GM12892 (cell line): ENCODE results near the gene CPNE2.
"Not testable (repeated sequence)": the region's sequence is repeated elsewhere in the genome, so short reads cannot be mapped to it uniquely, and the experiment has no call there.

ENCODE experiments used
- DNase-seq: peaks from one replicate; pipeline ENCODE4 v3.0.0; 2011; ENCODE audit not compliant: insufficient read length
- FAIRE-seq: peaks from 2 replicates; lab custom pipeline; 2011; peaks lifted over from hg19 to GRCh38; lab: Jason Lieb, UNC
- POLR2A ChIP-seq: IDR thresholded peaks from 2 replicates; pipeline ENCODE4 v1.6.1; 2011; ENCODE audit warnings: low read depth, low read length, control low read depth
- POLR2AphosphoS5 ChIP-seq: IDR thresholded peaks from 2 replicates; pipeline ENCODE4 v1.6.1; 2011; ENCODE audit warnings: low read depth, low read length, control low read depth
- TAF1 ChIP-seq: IDR thresholded peaks from 2 replicates; pipeline ENCODE4 v1.6.1; 2011; ENCODE audit warnings: low read depth, mild to moderate bottlenecking, control low read depth, low read length, borderline replicate concordance

CPNE2 gene

DNA sequence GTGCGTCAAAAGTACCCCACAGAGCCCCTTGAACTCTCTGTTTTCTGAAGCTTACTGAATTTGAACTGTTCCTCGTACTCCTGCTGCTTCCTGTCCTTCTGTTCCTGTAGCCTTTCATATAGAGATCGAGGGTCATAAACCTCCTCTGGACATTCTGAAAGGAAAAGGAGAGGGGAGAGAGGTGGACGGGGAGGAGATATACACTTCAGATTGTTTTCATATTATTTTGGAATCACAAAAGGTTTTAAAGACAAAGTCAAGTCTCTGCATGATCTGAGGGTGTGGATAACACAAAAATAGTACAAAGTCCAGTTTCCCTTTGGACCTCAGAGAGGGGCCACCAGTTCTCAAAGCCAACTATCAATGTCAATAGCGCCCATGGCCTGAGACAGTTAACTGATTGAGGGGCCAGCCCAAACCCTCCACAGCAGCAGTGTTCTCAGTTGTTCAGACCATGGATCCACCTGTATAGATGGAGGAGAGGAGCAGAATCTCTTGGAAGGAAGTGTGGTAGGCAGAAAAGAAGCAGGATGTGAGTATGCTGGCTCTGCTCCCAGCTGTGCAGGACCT, 80.4 kb downstream of the CPNE2 start:
- no peak for TF ChIP-seq POLR2A
- no peak for TF ChIP-seq TAF1
- no peak for TF ChIP-seq POLR2AphosphoS5
- FAIRE-seq (no peak), DNase-seq (no peak)

DNA sequence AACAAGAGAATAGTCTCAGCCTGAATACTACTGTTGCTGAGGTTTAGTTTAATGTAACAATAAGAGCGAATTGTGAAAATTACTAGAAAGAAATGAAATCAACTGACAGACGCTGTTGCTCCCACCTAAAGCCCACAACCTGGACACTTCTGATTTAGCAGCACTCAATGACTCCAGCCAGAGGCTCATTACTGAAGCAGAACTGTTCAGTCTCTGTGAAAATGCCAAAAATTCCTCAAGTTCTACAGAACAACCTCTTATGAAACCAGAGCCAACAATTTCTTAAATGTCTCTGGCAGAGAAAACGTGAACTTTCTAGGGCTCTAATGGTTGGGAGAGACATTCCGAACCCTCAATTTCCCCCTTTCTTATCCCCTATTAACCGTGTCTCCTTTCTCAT, 83.5 kb downstream of the CPNE2 start:
- TF ChIP-seq POLR2AphosphoS5: no peak
- no peak for TF ChIP-seq POLR2A
- no peak for TF ChIP-seq TAF1
- FAIRE-seq (no peak), DNase-seq (no peak)

DNA sequence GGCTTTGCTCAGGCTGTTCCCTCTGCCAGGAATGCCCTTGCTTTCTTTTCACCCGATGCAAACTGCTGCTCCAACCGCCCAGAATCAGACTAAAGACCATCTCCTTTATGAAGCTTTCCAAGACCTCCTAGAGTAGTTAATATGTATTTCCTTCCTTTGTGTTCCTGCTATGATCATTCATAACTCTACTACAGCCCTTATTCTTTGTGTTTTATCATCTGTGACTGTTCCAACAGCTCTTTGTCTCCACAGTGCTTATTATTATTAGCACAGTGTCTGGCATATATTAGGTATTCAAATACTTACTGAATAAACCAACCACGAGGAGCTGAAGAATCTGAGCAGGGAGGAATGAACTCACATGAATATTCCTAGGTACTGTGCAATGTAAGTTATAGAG, 85.8 kb downstream of the CPNE2 start:
- TF ChIP-seq POLR2A (no peak), TAF1 (no peak), POLR2AphosphoS5 (no peak)
- no peak for DNase-seq
- FAIRE-seq: no peak

DNA sequence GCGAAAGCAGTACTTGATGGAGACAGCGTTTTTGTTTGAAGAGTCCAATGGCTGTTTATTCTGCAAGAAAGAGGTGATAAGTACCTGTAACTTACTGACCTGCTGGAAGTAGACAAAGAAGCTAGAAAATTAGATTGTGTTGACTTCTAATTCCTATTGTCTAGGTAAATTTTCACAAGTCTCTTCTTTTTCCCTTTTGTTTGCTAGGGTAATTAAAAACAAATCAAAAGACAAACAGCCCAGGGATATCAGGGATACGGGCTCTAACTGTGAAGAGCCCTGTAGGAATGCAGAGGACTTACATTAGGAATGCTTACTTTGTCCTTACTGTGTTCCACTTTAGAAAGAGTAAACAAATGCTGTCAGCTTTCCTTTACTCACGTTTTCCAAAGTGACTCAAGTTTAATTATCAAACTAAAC, 86.4 kb downstream of the CPNE2 start:
- DNase-seq (no peak), FAIRE-seq (no peak)
- TF ChIP-seq POLR2A: no peak
- TF ChIP-seq POLR2AphosphoS5: no peak
- TF ChIP-seq TAF1: no peak

DNA sequence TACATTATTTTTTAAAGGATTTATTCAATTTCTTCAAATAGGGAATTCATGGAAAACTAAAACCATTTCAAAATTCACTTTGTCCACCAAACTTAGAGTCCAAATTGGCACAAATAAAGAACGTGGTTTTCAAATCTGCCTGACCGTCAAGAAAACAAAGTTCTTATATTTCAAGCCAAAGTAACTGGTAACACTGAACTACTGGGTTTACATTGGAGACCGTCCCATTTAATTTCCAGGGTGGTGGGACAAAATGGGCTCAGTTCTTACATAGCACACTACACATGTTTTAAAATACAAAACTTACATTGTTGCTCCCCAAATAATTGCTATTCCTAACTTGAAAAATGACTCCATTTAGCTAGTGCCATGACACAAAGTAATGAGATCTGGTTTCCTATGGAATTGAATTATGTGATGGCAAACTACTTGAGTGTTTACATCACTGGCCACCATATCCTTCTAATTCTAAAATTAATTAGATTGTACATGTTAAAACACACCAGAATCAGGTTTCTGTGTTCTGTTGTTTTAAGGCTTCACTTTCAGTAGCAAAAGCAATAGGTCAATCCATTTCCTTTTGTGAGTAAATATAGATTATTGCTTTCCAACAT, 86.9 kb downstream of the CPNE2 start:
- no peak for DNase-seq
- TF ChIP-seq TAF1 (no peak), POLR2AphosphoS5 (no peak), POLR2A (no peak)
- FAIRE-seq: no peak

DNA sequence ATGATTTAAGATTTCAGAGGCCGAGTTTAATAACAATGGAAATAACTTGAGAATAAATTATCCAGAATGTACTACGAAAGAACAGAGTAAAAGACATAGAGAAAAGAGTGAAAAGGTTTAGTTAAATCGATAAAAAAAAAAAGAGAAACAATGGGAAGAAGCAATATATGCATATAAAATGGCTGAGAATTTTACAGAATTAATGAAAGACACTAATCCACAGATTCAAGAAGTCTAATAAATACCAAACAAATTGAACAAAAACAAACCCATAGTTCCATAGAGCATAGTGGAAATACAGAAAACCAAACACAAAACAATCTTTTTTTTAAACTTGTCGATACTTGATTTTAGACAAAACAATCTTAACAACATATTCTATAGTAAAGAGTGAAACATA, 91.7 kb downstream of the CPNE2 start:
- TF ChIP-seq POLR2AphosphoS5 (no peak), TAF1 (no peak), POLR2A (no peak)
- FAIRE-seq: no peak
- no peak for DNase-seq

DNA sequence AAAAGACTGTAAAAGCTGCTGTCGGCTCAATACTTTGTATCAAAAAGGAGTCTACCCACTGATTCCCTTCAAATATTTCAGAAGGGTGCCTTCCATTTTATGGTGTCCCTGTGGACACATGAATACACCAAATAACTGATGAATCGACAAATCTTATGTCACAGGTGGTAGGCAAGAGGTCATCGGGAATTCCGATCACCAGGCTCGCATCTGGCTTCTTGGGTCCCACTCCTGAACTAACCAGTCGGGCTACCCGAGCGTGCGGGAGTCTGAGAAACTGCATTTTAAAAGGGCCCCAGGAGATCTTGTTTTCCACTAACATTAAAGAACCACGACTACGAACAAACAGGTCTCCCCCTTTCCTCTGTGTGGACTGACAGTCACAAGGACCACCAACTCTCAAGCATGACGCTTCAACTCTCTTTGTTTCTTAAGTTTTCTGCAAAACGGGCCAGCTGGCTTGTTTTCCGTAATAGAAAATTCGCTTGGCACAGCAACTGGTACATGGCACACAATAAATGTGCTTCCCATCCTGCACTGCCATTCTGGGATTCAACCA, 92.6 kb downstream of the CPNE2 start:
- FAIRE-seq (no peak), DNase-seq (no peak)

DNA sequence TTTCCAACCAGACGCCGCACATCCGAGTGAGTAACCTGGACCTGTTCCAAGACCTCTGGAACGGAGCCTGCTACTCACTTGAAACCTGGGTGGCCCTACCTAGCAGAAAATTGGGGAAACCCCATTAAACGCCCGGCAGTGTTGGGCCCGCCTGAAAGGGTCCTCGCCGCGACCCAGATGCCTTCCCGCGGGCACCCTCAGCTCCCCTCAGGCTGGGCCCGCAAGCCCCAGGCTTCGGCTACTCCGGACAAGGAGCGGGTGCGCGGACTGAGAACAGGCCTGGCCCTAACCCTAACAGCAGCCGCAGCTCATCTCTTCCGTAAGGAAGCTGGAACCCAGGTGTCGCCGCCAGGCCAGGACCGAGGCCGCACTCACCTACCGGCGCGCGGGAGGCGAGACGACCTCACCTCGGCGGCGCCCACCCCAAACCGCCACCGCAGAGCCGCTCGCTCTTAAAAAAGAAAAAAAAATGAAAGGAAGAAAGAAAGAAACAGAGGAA, 93.1 kb downstream of the CPNE2 start:
- no peak; the same call in 1 of the 2 replicates for TF ChIP-seq POLR2AphosphoS5
- no peak for TF ChIP-seq POLR2A
- TF ChIP-seq TAF1: no peak
- peak; percentile 68 for FAIRE-seq

More for the DNA sequence above, 92.6 kb downstream of the CPNE2 start:
- TF ChIP-seq TAF1 (no peak), POLR2AphosphoS5 (no peak; the same call in 1 of the 2 replicates), POLR2A (no peak)

DNA sequence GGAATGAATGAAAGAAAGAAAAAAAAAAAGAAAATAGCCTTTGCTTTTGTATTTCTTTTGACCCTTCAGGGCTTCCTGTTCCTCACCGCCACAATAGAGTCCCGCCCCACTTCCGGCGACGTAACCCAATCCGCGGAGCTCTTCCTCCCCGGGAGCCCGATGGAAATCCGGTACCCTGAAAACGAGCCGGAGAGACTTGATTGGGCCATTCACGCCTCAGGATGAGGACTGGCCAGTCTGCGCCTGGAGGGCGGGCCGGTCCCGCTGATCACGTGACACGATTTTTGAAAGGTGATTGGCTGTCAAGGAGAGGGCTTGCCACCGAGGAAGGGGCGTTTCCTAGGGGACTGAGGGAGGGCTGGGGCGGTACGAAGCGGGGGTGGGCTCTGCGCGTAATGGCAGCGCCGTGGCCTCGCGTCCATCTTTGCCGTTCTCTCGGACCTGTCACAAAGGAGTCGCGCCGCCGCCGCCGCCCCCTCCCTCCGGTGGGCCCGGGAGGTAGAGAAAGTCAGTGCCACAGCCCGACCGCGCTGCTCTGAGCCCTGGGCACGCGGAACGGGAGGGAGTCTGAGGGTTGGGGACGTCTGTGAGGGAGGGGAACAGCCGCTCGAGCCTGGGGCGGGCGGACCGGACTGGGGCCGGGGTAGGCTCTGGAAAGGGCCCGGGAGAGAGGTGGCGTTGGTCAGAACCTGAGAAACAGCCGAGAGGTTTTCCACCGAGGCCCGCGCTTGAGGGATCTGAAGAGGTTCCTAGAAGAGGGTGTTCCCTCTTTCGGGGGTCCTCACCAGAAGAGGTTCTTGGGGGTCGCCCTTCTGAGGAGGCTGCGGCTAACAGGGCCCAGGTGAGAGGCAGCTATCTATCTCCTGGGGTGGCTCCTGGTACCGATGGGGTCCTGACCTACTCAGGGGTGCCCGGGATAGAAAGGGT, 93.8 kb downstream of the CPNE2 start, which contains the start of the genes PSME3IP1 and RSPRY1:
PSME3IP1 (minus strand) TSS at position 95 of the 927 bp plus-strand sequence. CDS start 12,185 bp downstream, outside the sequence.
RSPRY1 (plus strand) TSS at position 385 of the 927 bp plus-strand sequence. CDS start 18,330 bp downstream, outside the sequence.
- DNase-seq: peak; percentile 98
- FAIRE-seq: peak; percentile 98
- TF ChIP-seq TAF1 (0 out of 2 replicates have a peak, but pooled peaks have one; percentile 42), POLR2A (peak; percentile 82; the same call in 1 of the 2 replicates), POLR2AphosphoS5 (peak; percentile 6; the same call in 1 of the 2 replicates)

More for the DNA sequence above, 93.1 kb downstream of the CPNE2 start:
- DNase-seq: peak; percentile 39

DNA sequence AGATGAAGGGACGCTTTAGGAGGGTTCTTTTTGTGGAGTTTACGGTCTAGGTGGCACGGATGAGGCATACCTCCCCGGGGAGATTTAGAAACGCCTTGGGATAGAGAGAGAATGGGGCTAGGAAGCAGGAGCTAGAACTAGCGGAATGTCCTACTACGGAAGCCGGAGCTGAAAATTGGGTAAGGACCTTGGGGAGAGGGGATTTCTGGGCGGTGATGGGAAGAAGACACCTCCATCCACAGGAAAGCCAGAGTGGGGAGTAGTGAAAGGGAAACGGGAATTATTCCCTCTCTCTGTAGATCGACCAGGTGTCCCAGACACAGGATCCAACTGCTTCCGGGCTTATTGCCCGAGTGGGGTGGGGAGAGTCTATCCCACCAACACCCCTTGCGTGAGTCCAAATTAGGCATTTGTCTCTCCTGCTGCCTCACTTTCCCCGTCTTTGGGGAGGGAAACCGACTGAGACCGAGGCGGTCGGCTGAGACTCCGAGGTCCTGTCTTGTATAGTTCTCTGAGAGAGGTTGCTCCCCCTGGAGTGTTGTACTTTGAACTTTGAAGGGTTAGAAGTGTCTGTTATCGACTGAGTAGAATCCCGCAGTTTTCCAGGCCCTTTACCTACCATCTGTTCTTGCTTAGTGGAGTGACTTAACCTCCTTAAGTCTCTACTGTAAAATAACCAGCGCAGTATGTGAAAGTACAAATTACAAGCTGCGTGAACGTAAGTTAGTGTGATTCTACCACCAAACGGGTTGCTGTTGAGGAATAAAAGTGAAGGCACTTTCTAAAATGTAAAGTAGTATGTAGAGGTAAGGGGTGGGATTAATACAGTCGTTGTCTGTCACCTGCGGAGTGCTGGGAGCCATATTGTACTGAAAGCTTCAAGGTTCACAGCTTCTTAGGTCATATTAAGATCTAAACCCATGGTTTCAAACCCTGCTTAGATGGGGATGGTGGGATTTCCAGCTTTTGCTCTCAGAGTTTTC, 94.8 kb downstream of the CPNE2 start:
- no peak for DNase-seq
- peak; percentile 68 for FAIRE-seq
- TF ChIP-seq POLR2AphosphoS5 (0 out of 2 replicates have a peak, but pooled peaks have one; percentile 8), TAF1 (peak; percentile 13; the same call in 1 of the 2 replicates), POLR2A (no peak)

DNA sequence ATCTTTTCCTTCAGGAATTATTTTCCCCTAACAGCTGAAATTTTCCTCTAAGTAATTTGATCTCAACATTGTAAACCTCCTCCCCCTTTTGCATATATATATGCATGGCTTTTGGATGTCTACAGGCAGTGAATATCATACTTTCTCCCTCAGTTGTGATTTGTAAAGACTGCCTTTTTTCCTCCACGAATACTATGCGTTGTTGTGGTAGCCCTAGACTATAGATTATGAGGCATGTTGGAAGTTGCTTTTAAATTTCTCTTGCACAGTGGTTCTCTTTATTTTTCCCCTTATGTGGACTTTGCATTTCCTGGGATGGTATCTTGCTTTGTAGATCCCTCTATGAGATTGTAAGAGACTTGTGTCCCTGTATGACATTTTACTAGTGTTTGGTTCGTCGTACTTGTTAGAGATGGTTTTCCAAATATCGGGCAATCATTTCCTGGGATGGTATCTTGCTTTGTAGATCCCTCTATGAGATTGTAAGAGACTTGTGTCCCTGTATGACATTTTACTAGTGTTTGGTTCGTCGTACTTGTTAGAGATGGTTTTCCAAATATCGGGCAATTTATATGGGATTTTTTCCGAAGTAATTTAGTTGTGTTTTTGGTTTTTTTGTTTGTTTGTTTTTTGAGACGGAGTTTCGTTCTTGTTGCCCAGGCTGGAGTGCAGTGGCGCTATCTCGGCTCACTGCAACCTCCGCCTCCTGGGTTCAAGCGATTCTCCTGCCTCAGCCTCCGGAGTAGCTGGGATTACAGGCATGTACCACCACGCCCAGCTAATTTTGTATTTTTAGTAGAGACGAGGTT, 95.7 kb downstream of the CPNE2 start:
- FAIRE-seq: peak; percentile 42
- not testable (repeated sequence) for DNase-seq
